ENCODE results near the gene EIF5.

Gene EIF5

DNA sequence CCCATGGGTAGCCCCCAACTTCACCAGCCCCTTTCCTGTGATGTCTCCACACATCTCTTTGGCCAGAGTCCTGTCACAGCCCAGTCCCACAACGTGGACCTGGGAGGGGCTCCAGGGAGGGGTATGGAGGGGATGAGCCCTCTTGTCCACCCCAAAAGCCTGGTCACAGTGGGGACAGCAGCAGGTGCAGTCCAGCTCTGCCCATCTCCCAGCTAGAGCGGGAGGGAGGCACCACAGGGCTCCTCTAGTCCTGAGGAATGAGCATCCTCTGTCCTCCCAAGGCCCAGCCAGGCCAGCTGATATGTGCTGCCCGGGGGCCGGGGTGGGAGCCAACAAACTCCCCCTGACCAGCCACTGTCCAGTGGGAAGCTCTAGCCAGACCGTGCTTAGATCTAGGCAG lies 43.5 kb upstream of the EIF5 start:
- H3K27ac ChIP-seq = no peak overlapping the region

DNA sequence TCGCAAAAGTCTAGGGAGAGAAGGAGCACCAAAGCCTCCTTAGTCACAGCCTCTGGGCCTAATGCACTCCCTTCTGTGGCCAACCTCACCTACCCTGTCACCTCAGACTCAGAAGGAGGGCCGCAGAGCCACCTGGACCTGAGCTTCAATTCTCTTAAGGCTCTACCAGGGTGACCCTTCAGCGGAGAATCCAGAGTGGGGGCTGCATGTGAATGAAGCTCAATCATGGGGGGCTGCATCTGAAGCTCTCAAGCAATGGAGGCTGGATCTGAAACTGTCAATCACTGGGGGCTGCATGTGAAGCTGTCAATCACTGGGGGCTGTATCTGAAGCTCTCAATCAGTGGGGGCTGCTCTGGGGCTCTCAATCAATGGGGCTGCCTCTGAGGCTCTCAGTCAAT lies 43.1 kb upstream of the EIF5 start:
- no peak for TF ChIP-seq ZFX (IDR thresholded peaks at IDR 0.05; ENCODE audit: borderline replicate concordance)
- TF ChIP-seq, protein P1, sequence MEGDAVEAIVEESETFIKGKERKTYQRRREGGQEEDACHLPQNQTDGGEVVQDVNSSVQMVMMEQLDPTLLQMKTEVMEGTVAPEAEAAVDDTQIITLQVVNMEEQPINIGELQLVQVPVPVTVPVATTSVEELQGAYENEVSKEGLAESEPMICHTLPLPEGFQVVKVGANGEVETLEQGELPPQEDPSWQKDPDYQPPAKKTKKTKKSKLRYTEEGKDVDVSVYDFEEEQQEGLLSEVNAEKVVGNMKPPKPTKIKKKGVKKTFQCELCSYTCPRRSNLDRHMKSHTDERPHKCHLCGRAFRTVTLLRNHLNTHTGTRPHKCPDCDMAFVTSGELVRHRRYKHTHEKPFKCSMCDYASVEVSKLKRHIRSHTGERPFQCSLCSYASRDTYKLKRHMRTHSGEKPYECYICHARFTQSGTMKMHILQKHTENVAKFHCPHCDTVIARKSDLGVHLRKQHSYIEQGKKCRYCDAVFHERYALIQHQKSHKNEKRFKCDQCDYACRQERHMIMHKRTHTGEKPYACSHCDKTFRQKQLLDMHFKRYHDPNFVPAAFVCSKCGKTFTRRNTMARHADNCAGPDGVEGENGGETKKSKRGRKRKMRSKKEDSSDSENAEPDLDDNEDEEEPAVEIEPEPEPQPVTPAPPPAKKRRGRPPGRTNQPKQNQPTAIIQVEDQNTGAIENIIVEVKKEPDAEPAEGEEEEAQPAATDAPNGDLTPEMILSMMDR (IDR thresholded peaks at IDR 0.05) = no peak

More for the DNA sequence above, 43.5 kb upstream of the EIF5 start:
- TF ChIP-seq ZFX (IDR thresholded peaks at IDR 0.05; ENCODE audit: borderline replicate concordance) = no peak

DNA sequence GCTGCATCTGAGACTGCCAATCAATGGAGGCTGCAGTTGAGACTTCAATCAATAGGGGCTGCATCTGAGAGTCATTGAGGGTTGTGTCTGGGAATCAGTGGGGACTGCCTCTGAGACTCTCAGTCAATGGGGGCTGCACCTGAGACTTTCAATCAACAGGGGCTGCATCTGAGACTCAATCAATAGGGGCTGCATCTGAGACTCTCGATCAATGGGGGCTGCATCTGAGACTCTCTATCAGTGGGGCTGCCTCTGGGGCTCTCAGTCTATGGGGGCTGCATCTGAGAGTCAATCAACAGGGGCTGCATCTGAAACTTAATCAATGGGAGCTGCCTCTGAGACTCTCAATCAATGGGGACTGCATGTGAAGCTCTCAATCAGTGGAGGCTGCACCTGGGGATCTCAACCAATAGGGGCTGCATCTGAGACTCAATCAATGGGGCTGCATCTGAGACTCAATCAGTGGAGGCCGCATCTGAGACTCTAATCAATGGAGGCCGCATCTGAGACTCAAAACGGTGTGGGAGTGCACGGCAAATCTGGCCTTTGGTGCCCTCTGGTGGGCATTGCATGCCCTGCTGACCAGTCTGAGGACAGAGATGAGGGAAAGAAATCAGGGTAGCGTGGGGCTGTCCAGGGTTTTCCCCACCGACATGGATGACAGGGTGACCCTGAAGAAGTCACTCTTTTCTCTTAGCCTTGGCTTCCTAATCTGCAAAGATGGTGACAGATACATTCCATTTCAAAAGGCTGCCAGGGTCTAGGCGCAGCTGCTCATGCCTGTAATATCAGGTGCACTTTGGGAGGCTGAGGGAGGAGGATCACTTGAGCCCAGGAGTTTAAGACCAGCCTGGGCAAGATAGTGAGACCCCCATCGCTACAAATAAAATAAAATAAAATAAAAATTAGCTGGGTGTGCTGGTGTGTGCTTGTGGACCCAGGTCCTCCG lies 41.3 kb upstream of the EIF5 start:
- H3K27ac ChIP-seq = no peak overlapping the region
- TF ChIP-seq, protein P1 (IDR thresholded peaks at IDR 0.05) = peak; percentile 88
- TF ChIP-seq ZFX (IDR thresholded peaks at IDR 0.05; ENCODE audit: borderline replicate concordance) = no peak

More for the DNA sequence above, 43.1 kb upstream of the EIF5 start:
- H3K27ac ChIP-seq = no peak overlapping the region

DNA sequence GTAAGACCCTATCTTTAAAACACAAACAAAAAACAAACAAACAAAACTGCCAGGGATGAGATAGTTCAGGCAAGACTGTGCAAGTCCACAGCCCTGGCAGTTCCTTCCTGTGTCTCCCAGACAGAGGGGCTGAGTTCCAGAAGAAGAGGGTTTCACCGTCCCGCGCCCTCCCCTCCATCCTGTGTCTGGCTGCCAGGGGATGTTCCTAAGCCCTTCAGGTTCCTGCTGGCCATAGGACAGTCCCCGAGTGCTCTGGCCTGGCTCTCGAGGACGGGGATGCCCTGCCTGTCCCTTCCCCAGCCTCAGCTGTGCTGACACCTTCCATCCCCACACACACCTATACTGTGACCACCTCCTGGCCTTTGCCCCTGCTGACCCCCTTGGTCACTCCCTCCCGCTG lies 40.6 kb upstream of the EIF5 start:
- TF ChIP-seq ZFX (IDR thresholded peaks at IDR 0.05; ENCODE audit: borderline replicate concordance) = no peak
- TF ChIP-seq, protein P1 (IDR thresholded peaks at IDR 0.05) = no peak
- no peak overlapping the region for H3K27ac ChIP-seq

DNA sequence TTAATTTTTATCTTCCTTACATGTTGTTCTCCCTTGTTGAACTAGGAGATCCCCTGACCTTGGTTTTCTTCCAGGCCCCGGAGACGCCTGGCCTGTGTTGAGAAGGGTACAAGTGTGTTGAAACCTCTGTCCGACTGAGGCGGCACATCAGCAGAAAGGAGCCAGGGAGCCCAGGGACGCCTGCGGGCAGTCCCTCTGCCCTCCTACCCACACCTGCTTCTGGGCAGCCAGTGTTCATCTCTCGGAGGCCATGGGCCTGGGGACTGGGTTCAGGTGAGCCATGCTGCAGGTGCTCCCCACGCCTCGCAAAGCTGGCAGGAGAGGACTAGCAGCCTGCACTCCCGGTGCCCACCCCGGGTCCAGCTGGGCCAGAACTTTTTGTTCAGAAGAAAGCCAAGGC lies 39.9 kb upstream of the EIF5 start:
- no peak overlapping the region for H3K27ac ChIP-seq
- TF ChIP-seq, protein P1 (IDR thresholded peaks at IDR 0.05) = no peak
- TF ChIP-seq ZFX (IDR thresholded peaks at IDR 0.05; ENCODE audit: borderline replicate concordance) = no peak

DNA sequence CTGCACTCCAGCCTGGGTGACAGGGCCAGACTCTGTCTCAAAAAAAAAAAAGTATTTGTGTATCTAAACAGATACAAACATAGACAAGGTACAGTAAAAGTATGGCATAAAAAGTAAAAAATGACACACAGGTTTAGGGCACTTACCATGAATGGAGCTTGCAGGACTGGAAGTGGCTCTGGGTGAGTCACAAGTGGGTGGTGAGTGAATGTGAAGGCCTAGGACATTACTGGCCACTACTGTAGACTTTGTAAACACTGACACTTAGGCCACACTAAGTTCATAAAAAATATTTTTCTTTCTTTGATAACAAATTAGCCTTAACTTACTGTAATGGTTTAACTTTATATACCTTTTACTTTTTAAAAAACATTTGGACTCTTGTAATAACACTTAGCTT lies 38.0 kb upstream of the EIF5 start:
- no peak overlapping the region for H3K27ac ChIP-seq
- no peak for TF ChIP-seq ZFX (IDR thresholded peaks at IDR 0.05; ENCODE audit: borderline replicate concordance)
- TF ChIP-seq, protein P1 (IDR thresholded peaks at IDR 0.05) = no peak

DNA sequence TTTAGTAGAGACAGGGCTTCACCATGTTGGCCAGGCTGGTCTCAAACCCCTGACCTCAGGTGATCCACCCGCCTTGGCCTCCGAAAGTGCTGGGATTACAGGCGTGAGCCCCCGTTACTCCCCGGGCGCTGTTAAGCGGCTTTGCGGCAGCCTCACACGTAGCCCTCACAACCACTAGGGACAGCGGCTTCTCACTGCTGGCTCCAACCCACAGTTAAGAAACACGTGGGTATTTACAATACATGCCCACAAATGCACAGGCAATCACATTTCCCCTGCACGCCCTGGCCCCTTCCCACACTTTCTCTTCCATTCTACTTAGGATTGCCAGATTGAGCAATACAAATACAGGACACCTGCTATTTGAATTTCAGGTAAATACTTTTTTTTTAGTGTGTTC lies 37.0 kb upstream of the EIF5 start:
- no peak overlapping the region for H3K27ac ChIP-seq

More for the DNA sequence above, 37.0 kb upstream of the EIF5 start:
- TF ChIP-seq, protein P1 (IDR thresholded peaks at IDR 0.05) = no peak; the same call in 1 of the 2 replicates
- TF ChIP-seq ZFX (IDR thresholded peaks at IDR 0.05; ENCODE audit: borderline replicate concordance) = no peak
